ENCODE measurements around the gene ZFP36L1.
A peak's percentile ranks its signal among the peaks of the same experiment; 100 is the strongest.

Gene ZFP36L1

GRCh38 chr14:68792979-68793733 is at the start of gene ZFP36L1:
Gene ZFP36L1 (minus strand): TSS chr14:68793067. CDS start chr14:68792938, 129 bp downstream.
- peak; percentile 97 for DNase-seq

GRCh38 chr14:68842298-68842697 is 49.4 kb upstream of the ZFP36L1 start:
- no peak for DNase-seq

- DNase-seq = peak; percentile 27
These were observed 48.3 kb upstream of the ZFP36L1 start for GRCh38 chr14:68841016-68841809.

GRCh38 chr14:68840454-68840853 is 47.6 kb upstream of the ZFP36L1 start:
- no peak for DNase-seq

GRCh38 chr14:68836082-68836481 is 43.2 kb upstream of the ZFP36L1 start:
- DNase-seq = no peak

GRCh38 chr14:68834816-68835215 is 41.9 kb upstream of the ZFP36L1 start:
- no peak for DNase-seq

GRCh38 chr14:68828698-68829097 is 35.8 kb upstream of the ZFP36L1 start:
- no peak for DNase-seq

GRCh38 chr14:68825729-68826128 is 32.9 kb upstream of the ZFP36L1 start:
- no peak for DNase-seq

GRCh38 chr14:68824517-68825347 is 31.9 kb upstream of the ZFP36L1 start:
- DNase-seq = peak; percentile 34

- DNase-seq = no peak
These were observed 31.3 kb upstream of the ZFP36L1 start for GRCh38 chr14:68824207-68824516.

GRCh38 chr14:68823434-68824206 is 30.8 kb upstream of the ZFP36L1 start:
- DNase-seq = no peak

GRCh38 chr14:68822926-68823325 is 30.1 kb upstream of the ZFP36L1 start:
- DNase-seq = no peak

GRCh38 chr14:68822132-68822651 is 29.3 kb upstream of the ZFP36L1 start:
- peak; percentile 56 for DNase-seq

GRCh38 chr14:68820999-68821683 is 28.3 kb upstream of the ZFP36L1 start:
- DNase-seq = peak; percentile 36

GRCh38 chr14:68820536-68820935 is 27.7 kb upstream of the ZFP36L1 start:
- DNase-seq = peak; percentile 73

- DNase-seq = no peak
These were observed 27.3 kb upstream of the ZFP36L1 start for GRCh38 chr14:68820119-68820518.

GRCh38 chr14:68819260-68819691 is 26.4 kb upstream of the ZFP36L1 start:
- DNase-seq = peak; percentile 39

- DNase-seq = no peak
These were observed 24.8 kb upstream of the ZFP36L1 start for GRCh38 chr14:68817506-68818212.

- DNase-seq = no peak
These were observed 24.1 kb upstream of the ZFP36L1 start for GRCh38 chr14:68816943-68817430.

GRCh38 chr14:68816183-68816942 is 23.5 kb upstream of the ZFP36L1 start:
- DNase-seq = peak; percentile 91

All from CD4-positive, alpha-beta T cell treated with Interleukin-21 for 1 hour (primary cell).